HG02938 (cell line): ENCODE data around the gene MEP1A.

Experiments used
- ATAC-seq: cut with Tn5 transposase; IDR thresholded peaks from one replicate; pipeline ENCODE4 v1.9.1; 2021; ENCODE audit warnings: mild to moderate bottlenecking, moderate library complexity; ENCODE audit not compliant: unreplicated experiment

MEP1A gene

DNA sequence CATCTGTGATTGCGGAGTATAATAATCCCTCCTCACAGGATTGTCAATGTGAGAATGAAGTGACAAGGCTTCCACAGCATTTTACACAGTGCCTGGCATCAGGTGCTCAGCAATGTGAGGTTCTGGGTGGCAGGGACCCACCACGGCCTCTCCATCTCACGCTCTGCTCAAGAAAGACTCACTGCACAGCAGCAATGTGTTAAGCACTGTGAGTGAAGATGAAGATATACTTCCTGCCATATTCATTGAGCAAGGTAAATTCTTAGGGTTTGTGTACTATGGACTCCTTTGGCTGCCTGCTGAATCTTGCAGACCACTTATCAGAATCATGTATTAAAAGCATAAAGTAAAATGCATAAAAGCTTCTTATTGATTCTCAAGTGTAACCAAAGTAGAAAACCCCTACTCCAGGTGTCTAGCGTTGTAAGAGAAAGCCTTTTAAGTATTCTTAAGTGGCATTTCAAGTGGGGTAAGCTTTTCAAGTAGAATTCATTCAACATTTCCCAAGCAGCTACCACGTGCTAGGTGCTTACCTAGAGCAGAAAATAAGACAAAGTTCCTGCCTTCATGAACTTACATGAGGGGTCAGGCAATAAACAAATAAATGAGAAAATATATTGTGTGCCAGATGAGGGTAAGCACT is 17.0 kb upstream of the MEP1A start:
- ATAC-seq, result no peak

DNA sequence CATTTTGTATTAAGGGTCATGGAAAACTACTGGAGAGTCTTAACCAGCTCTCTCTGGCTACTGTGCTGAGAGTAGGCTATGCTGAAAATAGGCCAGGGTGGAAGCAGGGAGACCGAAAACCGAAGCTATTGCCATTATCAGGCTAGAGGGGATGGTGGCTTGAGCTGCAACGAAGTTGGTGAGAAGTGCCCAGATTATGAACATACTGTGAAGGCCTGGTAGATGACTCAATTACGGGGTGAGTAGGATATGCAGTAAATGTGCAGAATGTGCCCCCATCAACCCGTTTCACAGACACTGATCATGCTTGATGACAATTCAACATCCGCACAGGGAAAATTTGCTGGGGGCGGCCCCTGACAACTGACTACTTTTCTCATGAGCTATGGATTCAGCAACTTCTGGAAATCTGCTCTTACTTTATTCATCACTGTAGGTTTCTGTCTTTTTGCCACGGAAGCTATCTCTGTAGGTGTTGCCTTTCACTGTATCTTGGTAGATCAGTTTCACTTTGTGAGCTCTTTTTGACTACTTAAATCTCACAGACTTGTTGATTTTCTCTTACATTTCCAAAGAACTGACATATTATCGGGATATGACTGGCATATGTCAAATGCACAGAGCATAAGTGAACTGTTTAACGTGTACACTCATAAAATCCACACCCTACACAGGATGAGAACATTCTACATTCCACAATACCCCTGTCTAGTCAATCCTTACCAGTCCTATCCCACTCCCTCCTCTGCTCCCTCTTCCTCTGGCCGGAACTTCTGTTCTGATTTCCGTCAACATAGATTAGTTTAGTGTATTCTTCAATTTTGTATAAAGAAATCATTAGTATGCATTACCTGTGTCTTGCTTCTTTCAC is 15.5 kb upstream of the MEP1A start:
- no peak for ATAC-seq

GRCh38 chr6:46781478-46782378 is 11.5 kb upstream of the MEP1A start:
- ATAC-seq, result no peak

DNA sequence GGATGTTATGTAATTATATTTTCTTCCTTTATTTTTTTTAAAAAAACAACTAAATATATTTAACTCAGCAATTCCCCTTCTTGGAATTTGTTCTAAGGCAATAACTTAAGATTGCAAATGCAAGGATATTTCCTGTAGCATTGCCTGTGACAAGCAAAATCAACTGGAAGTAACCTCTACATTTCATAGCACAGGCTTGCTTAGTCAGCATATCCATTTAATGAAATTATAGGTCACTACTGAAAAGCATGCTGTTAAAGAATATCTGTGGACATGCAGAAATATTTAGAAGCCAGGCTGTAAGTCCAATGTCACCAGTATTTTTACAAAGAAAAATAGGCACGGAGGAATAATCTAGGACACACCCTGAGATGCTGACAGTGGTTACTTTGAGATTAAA is 8.7 kb upstream of the MEP1A start:
- ATAC-seq, result no peak

DNA sequence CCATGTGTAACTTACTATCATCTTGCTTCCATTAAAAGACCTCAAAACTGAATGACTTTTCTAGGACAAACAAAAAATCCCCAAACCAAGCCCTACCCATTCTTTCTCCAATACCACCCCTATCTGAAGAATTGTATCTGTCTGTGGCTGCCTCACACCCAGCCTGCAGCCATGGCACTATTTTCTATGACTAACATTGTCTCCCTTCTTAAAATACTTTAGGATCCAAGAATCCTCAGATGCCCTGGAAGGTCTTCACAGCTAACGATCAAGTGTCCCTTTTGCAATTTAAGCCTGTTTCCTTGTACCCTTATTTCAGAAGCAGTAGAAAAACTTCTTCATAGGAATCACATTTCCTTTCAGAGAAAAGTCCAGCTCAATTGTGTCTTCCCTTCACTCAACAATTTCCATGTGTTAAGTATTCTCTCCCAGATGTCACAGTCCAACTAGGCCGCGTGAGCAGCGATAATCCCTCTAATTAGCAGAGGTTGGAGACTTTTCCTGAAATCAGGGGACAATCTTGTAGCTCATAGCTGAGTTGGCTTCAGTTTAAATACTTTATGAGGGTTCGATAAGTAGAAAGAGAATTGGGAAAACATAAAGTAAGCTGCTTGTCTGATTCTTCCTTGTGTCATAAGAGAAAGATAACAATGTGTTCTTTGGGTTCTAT is 5.2 kb upstream of the MEP1A start:
- ATAC-seq, result no peak

GRCh38 chr6:46788791-46789190 is 4.4 kb upstream of the MEP1A start:
- ATAC-seq, result no peak

GRCh38 chr6:46789434-46790354 is 3.5 kb upstream of the MEP1A start:
- no peak for ATAC-seq

- ATAC-seq, result no peak
Observed at GRCh38 chr6:46790355-46790874, 2.8 kb upstream of the MEP1A start.

- no peak for ATAC-seq
Observed at GRCh38 chr6:46792635-46793034, 554 bp upstream of the MEP1A start.

GRCh38 chr6:46794068-46794467 is 879 bp downstream of the MEP1A start:
- no peak for ATAC-seq

DNA sequence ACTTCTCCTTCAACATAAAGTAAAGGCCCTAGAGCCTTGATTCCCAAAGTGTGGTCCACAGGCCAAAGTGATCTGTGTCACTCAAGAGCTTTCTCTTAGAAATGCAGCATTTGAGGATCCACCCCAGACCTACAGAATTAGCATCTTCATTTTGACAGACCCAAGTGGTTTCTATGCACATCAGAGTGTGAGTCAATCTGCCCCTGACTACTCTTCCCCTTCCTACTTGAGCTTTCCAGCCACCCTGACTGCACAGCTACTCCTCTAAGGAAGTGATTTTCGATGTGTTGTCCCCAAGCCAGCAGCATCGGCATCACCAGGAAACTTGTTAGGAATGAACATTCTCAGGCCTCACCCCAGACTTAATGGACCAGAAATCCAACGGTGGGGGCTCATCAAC is 2.6 kb downstream of the MEP1A start:
- no peak for ATAC-seq

GRCh38 chr6:46796848-46797580 is 3.8 kb downstream of the MEP1A start:
- ATAC-seq, result no peak

DNA sequence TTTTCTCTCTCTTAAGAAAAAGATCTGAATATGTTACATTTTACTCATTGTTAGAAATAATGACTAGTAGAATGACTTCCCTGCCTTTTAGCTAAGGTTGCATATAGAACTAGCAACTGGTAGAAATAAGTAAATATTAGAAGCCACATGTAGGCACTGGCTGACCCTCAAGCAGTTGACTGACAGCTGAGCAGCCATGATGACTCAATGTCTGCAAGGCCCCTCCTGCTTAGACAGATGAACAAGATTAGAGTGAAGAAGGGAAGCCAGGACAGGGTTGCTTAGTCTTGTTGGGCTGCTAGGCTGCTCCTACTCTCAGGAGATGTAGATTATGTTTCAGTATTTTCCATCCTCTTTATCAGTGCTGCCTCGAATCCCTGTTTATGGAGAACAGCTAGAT is 6.5 kb downstream of the MEP1A start:
- no peak for ATAC-seq

DNA sequence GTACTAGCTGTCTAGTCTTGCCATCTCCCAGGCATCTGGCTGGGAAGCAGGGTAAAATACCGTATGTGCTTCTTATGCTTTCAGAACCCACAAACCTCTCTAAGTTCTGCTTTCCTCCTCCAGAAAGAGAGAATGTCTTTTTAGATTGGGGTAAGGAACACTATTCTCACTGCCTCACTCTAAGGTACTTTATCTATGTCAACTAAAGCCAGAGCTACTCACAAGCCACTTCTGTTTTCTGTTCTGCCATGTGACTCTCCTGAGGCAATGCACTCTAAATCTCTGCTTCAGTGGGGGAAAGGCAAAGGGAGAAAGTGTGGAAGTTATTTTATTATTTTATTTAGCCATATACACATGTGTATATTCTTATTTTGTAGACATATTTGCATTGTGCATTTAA is 15.6 kb downstream of the MEP1A start:
- no peak for ATAC-seq

GRCh38 chr6:46815130-46815529 is 21.9 kb downstream of the MEP1A start:
- ATAC-seq, result no peak

- no peak for ATAC-seq
Observed at GRCh38 chr6:46816626-46817025, 23.4 kb downstream of the MEP1A start.

DNA sequence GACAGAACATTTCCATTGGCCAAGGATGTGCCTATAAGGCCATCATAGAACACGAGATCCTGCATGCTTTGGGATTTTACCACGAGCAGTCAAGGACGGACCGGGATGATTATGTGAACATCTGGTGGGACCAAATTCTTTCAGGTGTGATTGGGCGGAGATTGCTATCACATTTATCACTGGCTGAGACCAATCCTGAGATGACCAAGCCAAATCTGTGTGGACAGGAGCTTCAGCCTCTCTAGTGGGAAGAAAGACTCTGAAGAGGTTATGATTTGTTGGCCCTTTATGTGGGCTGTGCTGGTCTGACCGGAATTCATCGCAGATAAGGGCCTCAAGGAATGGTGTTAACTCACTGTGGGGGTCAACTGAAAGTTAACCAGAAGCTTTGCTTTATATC is 26.4 kb downstream of the MEP1A start:
- no peak for ATAC-seq

DNA sequence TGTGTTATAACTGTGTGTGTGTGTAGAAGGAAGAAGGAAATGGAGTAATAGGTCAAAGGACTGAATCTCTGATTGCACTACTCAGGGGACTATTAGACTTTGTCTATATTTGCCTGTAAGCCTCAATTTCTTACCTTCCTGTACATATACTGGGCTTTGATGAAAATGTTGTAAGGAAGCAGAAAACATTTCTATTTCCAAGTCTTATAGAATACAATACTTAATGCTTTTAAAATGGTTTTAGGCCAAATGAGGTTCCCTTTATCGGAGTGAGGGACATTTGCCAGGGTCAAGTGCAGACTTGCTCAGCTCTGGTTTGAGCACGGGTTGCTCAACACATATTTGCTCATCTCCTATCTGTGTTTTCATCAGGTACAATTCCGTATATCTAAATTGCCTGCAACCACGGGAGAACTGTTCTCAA is 28.3 kb downstream of the MEP1A start:
- no peak for ATAC-seq

- ATAC-seq, result no peak
Observed at GRCh38 chr6:46828939-46829338, 35.8 kb downstream of the MEP1A start.
